GM18520 (cell line): ENCODE results near the gene SELENOV.

Experiments used
- ATAC-seq: cut with Tn5 transposase; IDR thresholded peaks from one replicate; pipeline ENCODE4 v1.9.1; 2021; ENCODE audit not compliant: unreplicated experiment

Gene SELENOV

DNA sequence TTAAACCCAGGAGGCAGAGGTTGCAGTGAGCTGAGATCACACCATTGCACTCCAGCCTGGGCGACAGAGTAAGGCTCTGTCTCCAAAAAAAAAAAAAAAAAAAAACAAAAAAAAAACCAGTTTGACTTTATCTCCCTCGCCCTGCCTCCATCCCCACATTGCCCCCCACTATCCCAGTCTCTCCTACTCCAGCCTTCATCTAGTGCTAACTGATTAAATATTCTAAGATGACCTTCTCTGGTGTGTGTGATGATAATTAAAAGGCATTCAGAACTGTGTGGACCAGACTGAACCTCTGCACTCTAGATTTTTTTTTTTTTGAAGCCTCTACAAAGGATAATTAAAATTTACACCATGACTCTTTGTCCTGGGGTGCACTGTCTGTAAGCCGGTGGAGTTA, 22.2 kb upstream of the SELENOV start:
- no peak for ATAC-seq

DNA sequence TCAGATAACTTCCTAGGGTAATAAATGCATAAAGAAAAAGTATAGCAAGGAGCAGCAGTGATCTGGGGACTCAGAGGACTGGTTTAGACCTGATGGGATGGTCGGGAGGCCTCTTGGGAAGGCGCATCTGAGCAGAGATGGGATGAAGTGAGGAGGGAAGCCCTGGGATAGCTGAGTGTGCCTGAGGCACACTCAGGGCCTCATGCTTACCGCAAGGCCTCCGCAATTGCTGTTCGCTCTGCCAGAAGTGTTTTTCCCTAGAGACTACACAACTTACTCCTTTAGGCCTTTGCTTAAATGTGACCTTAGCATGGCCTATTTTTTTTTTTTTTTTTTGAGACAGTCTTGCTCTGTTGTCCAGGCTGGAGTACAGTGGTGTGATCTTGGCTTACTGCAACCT, 20.3 kb upstream of the SELENOV start:
- no peak for ATAC-seq

DNA sequence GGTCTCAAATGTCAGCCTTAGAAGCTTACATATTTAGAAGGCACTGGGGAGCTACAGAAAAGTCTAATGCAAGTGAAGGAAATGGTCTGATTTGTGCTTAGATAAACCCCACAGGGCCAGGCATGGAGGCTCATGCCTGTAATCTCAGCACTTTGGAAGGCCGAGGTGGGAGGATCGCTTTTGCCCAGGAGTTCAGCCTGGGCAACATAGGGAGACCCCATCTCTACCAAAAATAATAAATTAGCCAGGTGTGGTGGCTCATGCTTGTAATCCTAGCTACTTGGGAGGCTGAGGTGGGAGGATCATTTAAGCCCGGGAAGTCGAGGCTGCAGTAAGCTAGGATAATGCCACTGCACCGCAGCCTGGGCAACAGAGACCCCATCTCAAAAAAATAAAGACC, 18.9 kb upstream of the SELENOV start:
- ATAC-seq = no peak

GRCh38 chr19:39497701-39497995, 17.3 kb upstream of the SELENOV start:
- no peak for ATAC-seq

DNA sequence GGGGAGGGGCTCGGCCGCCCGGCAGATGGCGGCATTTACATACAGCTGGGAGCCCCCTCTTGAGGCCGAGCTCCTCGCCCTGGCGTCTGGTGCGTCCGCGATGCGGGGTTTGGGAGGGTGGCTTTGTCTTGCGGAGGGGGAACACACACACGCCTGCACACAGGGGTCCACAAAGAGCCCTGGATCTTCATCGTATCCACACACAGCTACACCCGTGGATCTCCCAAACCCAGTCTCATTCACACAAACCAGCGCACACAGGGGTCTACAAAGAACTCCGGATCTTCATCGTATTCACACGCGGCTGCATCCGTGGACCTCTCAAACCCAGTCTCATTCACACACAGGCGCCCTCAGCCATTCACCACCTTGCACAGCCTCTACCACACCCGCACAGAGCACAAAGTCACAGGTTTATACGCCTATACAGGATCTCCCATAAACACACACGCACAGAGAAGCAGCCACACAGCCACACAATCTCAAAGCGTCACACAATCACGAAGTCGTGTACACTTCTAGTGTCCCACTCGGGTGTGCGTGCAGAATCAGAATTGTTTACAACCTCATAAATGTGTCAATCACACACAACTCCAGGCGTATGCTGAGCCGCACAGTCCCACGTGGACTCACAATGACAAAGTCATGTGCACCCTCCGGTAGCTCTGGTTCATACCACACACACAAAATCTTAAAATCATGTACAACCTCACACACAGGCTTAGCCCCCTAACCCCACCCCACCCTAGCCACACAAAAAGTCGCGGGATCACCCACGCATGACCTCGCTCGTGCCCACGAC, 16.7 kb upstream of the SELENOV start:
- no peak for ATAC-seq

- ATAC-seq = no peak
Measured at GRCh38 chr19:39498798-39499642, 15.9 kb upstream of the SELENOV start, which contains the start of gene DLL3. Gene DLL3 (plus strand): TSS chr19:39498947. CDS start chr19:39498975, 28 bp downstream.

GRCh38 chr19:39499932-39500331, 15.0 kb upstream of the SELENOV start:
- ATAC-seq = no peak

DNA sequence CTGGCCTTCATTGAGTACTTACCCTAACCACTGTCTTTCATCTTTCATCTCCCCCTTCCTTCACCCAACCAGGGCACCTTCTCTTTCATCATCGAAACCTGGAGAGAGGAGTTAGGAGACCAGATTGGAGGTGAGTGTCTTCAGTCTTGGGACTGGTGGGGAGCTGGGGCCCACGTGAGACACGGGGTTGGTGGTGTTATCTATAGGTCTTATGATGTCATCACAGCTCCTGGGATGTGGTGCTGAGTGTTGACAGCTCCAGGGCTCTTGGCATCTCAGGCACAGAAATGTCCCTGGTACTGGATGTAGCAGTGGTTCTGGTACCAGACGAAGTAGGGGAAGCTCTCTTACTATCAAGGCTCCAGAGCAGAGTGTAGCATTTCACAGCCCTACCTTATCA, 14.4 kb upstream of the SELENOV start:
- ATAC-seq = no peak

- ATAC-seq = no peak
Measured at GRCh38 chr19:39501340-39501739, 13.6 kb upstream of the SELENOV start.

- no peak for ATAC-seq
Measured at GRCh38 chr19:39502640-39503417, 12.1 kb upstream of the SELENOV start.

GRCh38 chr19:39506598-39506943, 8.4 kb upstream of the SELENOV start:
- ATAC-seq = no peak

- ATAC-seq = no peak
Measured at GRCh38 chr19:39506944-39507714, 7.8 kb upstream of the SELENOV start.

GRCh38 chr19:39507715-39508364, 7.1 kb upstream of the SELENOV start:
- ATAC-seq = no peak

DNA sequence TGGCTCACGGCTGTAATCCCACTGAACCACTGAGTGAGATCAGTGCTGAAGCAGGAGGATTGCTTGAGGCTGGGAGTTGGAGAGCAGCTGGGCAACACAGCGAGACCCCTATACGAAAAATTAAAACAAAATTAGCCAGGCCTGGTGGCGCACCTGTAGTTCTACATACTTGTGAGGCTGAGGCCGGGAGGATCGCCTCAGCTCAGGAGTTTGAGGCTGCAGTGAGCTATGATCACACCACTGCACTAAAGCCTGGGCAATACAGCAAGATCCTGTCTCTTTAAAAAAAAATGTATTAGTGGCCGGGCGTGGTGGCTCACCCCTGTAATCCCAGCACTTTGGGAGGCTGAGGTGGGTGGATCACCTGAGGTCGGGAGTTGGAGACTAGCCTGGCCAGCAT, 6.3 kb upstream of the SELENOV start:
- ATAC-seq = no peak

GRCh38 chr19:39509233-39509632, 5.7 kb upstream of the SELENOV start:
- ATAC-seq = no peak

- no peak for ATAC-seq
Measured at GRCh38 chr19:39512988-39513387, 2.0 kb upstream of the SELENOV start.

- no peak for ATAC-seq
Measured at GRCh38 chr19:39515551-39516191, 732 bp downstream of the SELENOV start.

- no peak for ATAC-seq
Measured at GRCh38 chr19:39516270-39516669, 1.3 kb downstream of the SELENOV start.

- ATAC-seq = no peak
Measured at GRCh38 chr19:39517432-39517831, 2.5 kb downstream of the SELENOV start.

GRCh38 chr19:39518458-39518857, 3.5 kb downstream of the SELENOV start:
- ATAC-seq = no peak
